Left ventricle myocardium superior (tissue), 1 donor: Measurements from ENCODE around the gene HPDL. TPM values are rescaled to one million over a fixed set of nuclear protein-coding genes. Genes with fewer than 3 reads are reported as not detected.
"Not testable (repeated sequence)": the region's sequence is repeated elsewhere in the genome, so short reads cannot be mapped to it uniquely, and the experiment has no call there.

Experiments used
- ATAC-seq: fragments of 200-7000 bp; cut with Tn5 transposase; one replicate; pipeline ENCODE4 v1.9.1; 2020; ENCODE audit warnings: mild to moderate bottlenecking, moderate library complexity
- DNase-seq: peaks from one replicate; pipeline ENCODE4 v3.0.0-alpha.2; 2020
- intact Hi-C: fragments of 100-400 bp; cut with micrococcal nuclease; formaldehyde crosslinking; loops from one replicate; pipeline ENCODE4 v1.11.0; 2022
- total RNA-seq: library from RNA; stranded (reverse); fragmentation: NEBNext Ultra II Directional; extraction: Animal tissue kit (Norgen Biotek cat#: 25700); gene quantifications from one replicate; pipeline ENCODE4 v1.2.1, GENCODE V29; 2021
- donor health status: DM: no; HTN: yes; CAD: no; lungs with severe emphysema.

HPDL gene
- total RNA-seq, 1 donor from 2014 or later: not detected

- DNase-seq (no peak), ATAC-seq (no peak)
- intact Hi-C loops: no loop called here
Observed at GRCh38 chr1:45345014-45345413, 18.3 kb downstream of the HPDL start.

- DNase-seq (no peak), ATAC-seq (no peak)
- intact Hi-C loops: no loop called here
Observed at GRCh38 chr1:45346473-45346872, 19.8 kb downstream of the HPDL start.

DNA sequence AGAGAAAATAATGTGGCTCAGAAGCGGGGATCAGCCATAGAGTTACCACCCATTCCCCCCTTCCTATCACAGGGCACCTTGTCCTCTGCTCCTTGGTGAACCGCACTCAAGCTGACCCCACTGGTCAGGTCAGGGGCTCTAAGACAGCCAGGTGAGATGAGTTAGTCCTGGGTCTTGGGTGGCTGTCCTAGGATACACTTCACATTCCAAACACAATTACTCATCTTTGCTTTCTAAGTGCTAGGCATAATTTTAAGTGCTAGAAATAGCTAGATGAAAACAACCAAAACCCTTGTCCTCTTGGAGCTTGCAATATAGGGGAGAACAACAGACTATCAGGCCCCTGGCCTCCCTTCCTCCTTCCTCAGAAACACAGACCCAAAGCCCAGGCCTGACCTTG lies 21.3 kb downstream of the HPDL start:
- ATAC-seq: no peak
- no peak for DNase-seq
- intact Hi-C loops: no loop called here

DNA sequence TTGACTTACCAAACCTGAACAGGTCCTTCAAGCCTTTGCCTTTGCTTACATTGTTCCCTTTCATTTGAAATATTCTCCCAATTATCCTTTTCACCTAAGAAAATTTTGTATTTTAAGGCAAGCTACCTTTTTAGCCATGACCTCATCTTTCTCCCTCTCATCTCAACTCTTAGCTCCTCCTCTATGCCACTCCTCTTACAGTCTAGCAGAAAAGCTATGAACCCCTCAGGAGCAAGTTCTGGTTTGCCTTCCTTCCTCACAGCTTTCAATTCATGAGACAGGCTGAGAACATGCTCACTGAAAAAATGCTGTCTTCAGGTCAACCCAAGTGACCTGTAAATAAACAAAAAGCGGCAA lies 21.9 kb downstream of the HPDL start:
- DNase-seq (no peak), ATAC-seq (peak; percentile 32)
- intact Hi-C loops: no loop called here

GRCh38 chr1:45348966-45349677 lies 22.4 kb downstream of the HPDL start:
- peak; percentile 84 for ATAC-seq
- intact Hi-C loops: no loop called here
- DNase-seq: peak; percentile 61

GRCh38 chr1:45351508-45351907 lies 24.8 kb downstream of the HPDL start:
- intact Hi-C loops: no loop called here
- ATAC-seq (no peak), DNase-seq (no peak)

GRCh38 chr1:45353685-45354084 lies 27.0 kb downstream of the HPDL start:
- intact Hi-C loops: no loop called here
- ATAC-seq (no peak), DNase-seq (no peak)

GRCh38 chr1:45354838-45355237 lies 28.1 kb downstream of the HPDL start:
- ATAC-seq (no peak), DNase-seq (no peak)
- intact Hi-C loops: no loop called here

- intact Hi-C loops: no loop called here
- DNase-seq (no peak), ATAC-seq (no peak)
Observed at GRCh38 chr1:45355683-45356082, 29.0 kb downstream of the HPDL start.

GRCh38 chr1:45356186-45356585 lies 29.5 kb downstream of the HPDL start:
- no peak for ATAC-seq
- intact Hi-C loops: no loop called here
- no peak for DNase-seq

DNA sequence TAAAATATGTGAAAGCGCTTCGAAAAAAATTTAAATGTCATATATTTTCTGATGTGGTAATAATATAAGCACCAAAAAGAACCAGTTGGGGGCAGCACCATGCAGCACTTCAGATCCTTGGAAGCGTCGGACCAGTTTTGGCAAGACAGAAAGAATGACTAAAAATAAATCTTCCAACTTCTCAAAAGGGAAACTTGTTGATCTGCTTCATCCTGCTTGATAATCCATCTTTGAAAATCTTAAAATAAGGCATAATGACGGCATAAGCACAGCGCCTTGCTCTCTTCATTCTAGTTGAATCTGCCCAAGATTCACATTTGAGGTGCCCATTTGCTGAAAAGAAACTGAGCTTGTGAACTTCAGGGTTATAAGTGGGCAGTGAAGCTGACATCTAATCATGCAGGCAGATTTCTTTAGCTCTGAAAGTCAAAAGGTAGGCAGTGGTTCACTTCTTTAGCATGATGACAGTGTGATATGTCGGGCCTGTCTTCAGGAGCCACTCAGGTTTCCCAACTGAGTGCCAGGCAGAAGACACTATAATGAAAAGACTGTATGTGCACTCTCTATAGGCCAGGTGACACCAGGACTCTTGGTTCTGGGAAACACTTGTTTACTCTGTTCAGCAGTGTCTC lies 33.3 kb downstream of the HPDL start:
- intact Hi-C loops: loop anchor here (5.0 kb wide), 1 partner anchor 132 kb away; the partner anchor contains the start of gene TESK2
- DNase-seq (peak; percentile 66), ATAC-seq (peak; percentile 88)

GRCh38 chr1:45360981-45361380 lies 34.3 kb downstream of the HPDL start:
- not testable (repeated sequence) for DNase-seq
- intact Hi-C loops: loop anchor here (5.0 kb wide), 1 partner anchor 131 kb away; the partner anchor contains the start of gene TESK2
- ATAC-seq: peak; percentile 86

DNA sequence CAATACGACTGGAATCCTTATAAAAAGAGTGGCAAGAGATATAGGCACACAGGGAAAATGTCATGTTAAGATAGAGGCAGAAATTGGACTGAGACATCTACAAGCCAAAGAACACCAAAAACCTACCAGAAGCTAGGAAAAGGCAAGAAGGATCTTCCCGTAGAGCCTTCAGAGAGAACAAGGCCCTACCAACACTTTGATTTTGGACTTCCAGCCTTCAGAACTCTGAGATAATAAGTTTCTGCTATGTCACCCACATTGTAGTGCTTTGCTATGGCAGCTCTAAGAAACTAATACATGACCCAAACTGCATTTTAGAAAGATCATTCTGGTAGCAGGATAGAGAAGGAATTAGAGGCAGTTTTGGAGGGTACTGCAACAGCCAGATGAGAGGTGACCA lies 37.6 kb downstream of the HPDL start:
- intact Hi-C loops: loop anchor here (5.0 kb wide), 1 partner anchor 128 kb away; the partner anchor contains the start of gene TESK2
- ATAC-seq (no peak), DNase-seq (no peak)

GRCh38 chr1:45365051-45365450 lies 38.4 kb downstream of the HPDL start:
- DNase-seq: no peak
- intact Hi-C loops: no loop called here
- ATAC-seq: no peak

DNA sequence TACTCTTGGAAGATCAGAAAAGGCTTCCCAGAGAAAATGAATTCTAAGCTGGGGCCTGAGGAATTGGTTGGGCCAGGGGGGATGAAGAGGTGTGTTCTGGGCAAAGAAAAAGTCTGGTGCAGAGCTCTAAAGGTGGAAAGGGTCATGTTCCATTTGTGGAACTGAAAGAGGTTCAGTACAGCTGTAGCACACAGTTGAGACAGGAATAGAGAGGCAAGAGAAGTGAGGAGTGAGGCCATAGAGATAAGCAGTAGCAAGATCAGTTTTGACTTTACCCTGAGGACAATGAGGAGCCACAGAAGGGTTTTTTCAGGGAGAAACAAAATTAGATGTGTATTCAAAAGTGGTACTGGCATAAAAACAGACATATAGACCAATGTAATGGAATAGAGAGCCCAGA lies 43.9 kb downstream of the HPDL start:
- ATAC-seq (peak; percentile 53), DNase-seq (no peak)
- intact Hi-C loops: no loop called here

DNA sequence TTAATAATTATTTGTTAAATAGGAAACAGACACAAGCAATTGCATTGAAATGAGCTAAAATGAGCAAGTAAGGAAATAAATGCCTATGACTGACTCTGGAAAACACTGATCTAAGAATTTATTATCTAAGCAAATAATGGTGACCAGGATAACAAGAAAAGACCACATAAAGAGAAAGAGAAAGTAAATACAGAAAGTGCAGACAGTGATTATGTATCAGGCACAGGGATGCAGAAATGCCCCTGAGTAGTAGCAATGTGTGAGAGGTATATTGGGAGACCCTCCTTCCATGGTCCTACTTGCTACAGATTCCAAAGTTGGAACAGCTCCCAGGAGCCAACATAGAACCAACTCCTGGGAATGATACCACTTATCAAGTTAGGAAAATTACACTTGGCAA lies 46.9 kb downstream of the HPDL start:
- intact Hi-C loops: no loop called here
- ATAC-seq: no peak
- DNase-seq: no peak

- ATAC-seq: no peak
- intact Hi-C loops: no loop called here
Observed at GRCh38 chr1:45375104-45376090, 48.7 kb downstream of the HPDL start.

DNA sequence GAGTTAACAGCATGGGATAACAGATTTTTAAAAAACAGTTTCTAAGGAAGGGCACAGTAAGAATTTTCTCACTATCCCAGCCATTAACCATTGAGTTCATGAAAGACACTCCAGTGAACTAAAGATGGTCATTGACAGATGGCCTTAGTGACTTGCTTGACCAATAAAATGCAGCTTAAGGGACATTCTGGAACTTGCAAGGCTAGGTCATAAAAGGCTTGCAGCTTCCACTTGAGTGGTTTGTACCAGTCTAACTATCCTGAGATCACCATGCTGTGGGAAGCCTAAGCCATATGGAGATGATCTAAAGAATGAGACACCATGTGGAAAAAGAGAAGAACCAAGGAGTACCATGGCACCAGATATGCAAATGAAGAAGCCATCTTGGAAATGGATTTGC lies 51.5 kb downstream of the HPDL start:
- DNase-seq (no peak), ATAC-seq (no peak)
- intact Hi-C loops: no loop called here

More at GRCh38 chr1:45375104-45376090, 48.7 kb downstream of the HPDL start:
- no peak for DNase-seq
